GM06990 (cell line): ENCODE data around the gene LSM14B.

Experiments used
- DNase-seq: peaks from one replicate; pipeline ENCODE4 v3.0.0-alpha.2; 2011; ENCODE audit not compliant: insufficient read length; ENCODE audit errors: extremely low read depth
- H3K27me3 ChIP-seq: replicated peaks from 2 replicates; pipeline ENCODE4 v1.6.0; 2011; ENCODE audit warnings: low read length; ENCODE audit not compliant: control insufficient read depth, insufficient read depth
- H3K36me3 ChIP-seq: 2 replicates; pipeline ENCODE4 v1.5.1; 2011; ENCODE audit warnings: low read length; ENCODE audit not compliant: control insufficient read depth, insufficient read depth
- H3K4me3 ChIP-seq: replicated peaks from 2 replicates; pipeline ENCODE4 v1.5.1; 2011; ENCODE audit warnings: low read depth, mild to moderate bottlenecking, control low read depth, low read length
- CTCF ChIP-seq: IDR thresholded peaks from 2 replicates; pipeline ENCODE4 v1.5.1; 2011; ENCODE audit warnings: low read length, control low read depth, mild to moderate bottlenecking, inconsistent platforms; ENCODE audit not compliant: insufficient read depth, poor library complexity, severe bottlenecking

LSM14B gene

GRCh38 chr20:62178316-62179161 is 56.3 kb downstream of the LSM14B start:
- TF ChIP-seq CTCF: no peak

GRCh38 chr20:62179162-62179504 is 56.9 kb downstream of the LSM14B start:
- TF ChIP-seq CTCF: no peak
- H3K36me3 ChIP-seq: peaks cover 3% of the 10 kb centered on the region
- no peak overlapping the region for H3K4me3 ChIP-seq
- DNase-seq: no peak
- H3K27me3 ChIP-seq: no peaks in the 10 kb centered on the region

More at GRCh38 chr20:62178316-62179161, 56.3 kb downstream of the LSM14B start:
- H3K27me3 ChIP-seq: no peaks in the 10 kb centered on the region
- no peak overlapping the region for H3K4me3 ChIP-seq
- DNase-seq: no peak
- peaks cover 3% of the 10 kb centered on the region for H3K36me3 ChIP-seq

- no peak for DNase-seq
- Histone ChIP-seq H3K4me3 (peak overlapping the region; percentile 82), H3K36me3 (peaks cover 3% of the 10 kb centered on the region), H3K27me3 (no peaks in the 10 kb centered on the region)
- no peak for TF ChIP-seq CTCF
Observed at GRCh38 chr20:62181808-62182207, 59.5 kb downstream of the LSM14B start.

GRCh38 chr20:62182469-62183425 is 60.5 kb downstream of the LSM14B start, which contains the start of gene MTG2:
Gene MTG2, plus strand, starts transcription at chr20:62183028. Its CDS starts 10,393 bp downstream, at chr20:62193421.
- peak; percentile 93 for DNase-seq
- H3K36me3 ChIP-seq: no peaks in the 10 kb centered on the region; the same call in none of the 2 replicates
- H3K27me3 ChIP-seq: no peaks in the 10 kb centered on the region
- H3K4me3 ChIP-seq: peak within 1 kb of the TSS; percentile 82
- no peak for TF ChIP-seq CTCF

- Histone ChIP-seq H3K27me3 (no peaks in the 10 kb centered on the region), H3K4me3 (peak overlapping the region; percentile 82), H3K36me3 (no peaks in the 10 kb centered on the region; the same call in none of the 2 replicates)
- TF ChIP-seq CTCF: no peak
- no peak for DNase-seq
Observed at GRCh38 chr20:62183426-62184142, 61.3 kb downstream of the LSM14B start.
